ENCODE measurements around the gene PRSS57.
"Not testable (repeated sequence)": the region's sequence is repeated elsewhere in the genome, so short reads cannot be mapped to it uniquely, and the experiment has no call there.

Gene PRSS57

GRCh38 chr19:695352-695949 lies at the start of gene PRSS57:
Gene PRSS57, minus strand, starts transcription at chr19:695452. Its CDS starts 22 bp downstream, at chr19:695430.
- H3K4me3 ChIP-seq (ENCODE audit: low read depth, low read length) = no peak within 1 kb of the TSS
- H3K36me3 ChIP-seq (ENCODE audit: control insufficient read depth, insufficient read depth, low read length) = no peaks in the 10 kb centered on the region
- H3K9ac ChIP-seq (ENCODE audit: low read length) = no peak within 1 kb of the TSS
- H3K27ac ChIP-seq (ENCODE audit: low read depth, low read length) = no peak within 1 kb of the TSS
- H3K27me3 ChIP-seq (ENCODE audit: control insufficient read depth, insufficient read depth, low read length) = no peaks in the 10 kb centered on the region
- H3K4me1 ChIP-seq (ENCODE audit: control insufficient read depth, insufficient read depth, low read length) = no peaks in the 10 kb centered on the region
- no peaks in the 10 kb centered on the region for H3K9me3 ChIP-seq (ENCODE audit: control insufficient read depth, insufficient read depth, low read depth, low read length)

GRCh38 chr19:743168-743687 lies 48.0 kb upstream of the PRSS57 start:
- Histone ChIP-seq H3K27me3 (ENCODE audit: control insufficient read depth, insufficient read depth, low read length) (no peaks in the 10 kb centered on the region), H3K9ac (ENCODE audit: low read length) (no peak overlapping the region), H3K36me3 (ENCODE audit: control insufficient read depth, insufficient read depth, low read length) (no peaks in the 10 kb centered on the region), H3K27ac (ENCODE audit: low read depth, low read length) (no peak overlapping the region), H3K9me3 (ENCODE audit: control insufficient read depth, insufficient read depth, low read depth, low read length) (peaks cover 20% of the 10 kb centered on the region), H3K4me1 (ENCODE audit: control insufficient read depth, insufficient read depth, low read length) (no peaks in the 10 kb centered on the region), H3K4me3 (ENCODE audit: low read depth, low read length) (no peak overlapping the region)

- Histone ChIP-seq H3K27ac (ENCODE audit: low read depth, low read length) (no peak overlapping the region), H3K9me3 (ENCODE audit: control insufficient read depth, insufficient read depth, low read depth, low read length) (peaks cover 14% of the 10 kb centered on the region), H3K27me3 (ENCODE audit: control insufficient read depth, insufficient read depth, low read length) (no peaks in the 10 kb centered on the region), H3K4me1 (ENCODE audit: control insufficient read depth, insufficient read depth, low read length) (no peaks in the 10 kb centered on the region), H3K36me3 (ENCODE audit: control insufficient read depth, insufficient read depth, low read length) (no peaks in the 10 kb centered on the region), H3K9ac (ENCODE audit: low read length) (no peak overlapping the region), H3K4me3 (ENCODE audit: low read depth, low read length) (no peak overlapping the region)
These were observed 47.4 kb upstream of the PRSS57 start for GRCh38 chr19:742540-743075.

- Histone ChIP-seq H3K4me3 (ENCODE audit: low read depth, low read length) (no peak overlapping the region), H3K27me3 (ENCODE audit: control insufficient read depth, insufficient read depth, low read length) (no peaks in the 10 kb centered on the region), H3K36me3 (ENCODE audit: control insufficient read depth, insufficient read depth, low read length) (no peaks in the 10 kb centered on the region), H3K27ac (ENCODE audit: low read depth, low read length) (no peak overlapping the region), H3K9me3 (ENCODE audit: control insufficient read depth, insufficient read depth, low read depth, low read length) (peaks cover 9% of the 10 kb centered on the region), H3K9ac (ENCODE audit: low read length) (no peak overlapping the region), H3K4me1 (ENCODE audit: control insufficient read depth, insufficient read depth, low read length) (no peaks in the 10 kb centered on the region)
These were observed 46.4 kb upstream of the PRSS57 start for GRCh38 chr19:741506-742131.

GRCh38 chr19:740816-741505 lies 45.7 kb upstream of the PRSS57 start:
- H3K4me1 ChIP-seq (ENCODE audit: control insufficient read depth, insufficient read depth, low read length); H3K4me3 ChIP-seq (ENCODE audit: low read depth, low read length); H3K9ac ChIP-seq (ENCODE audit: low read length); H3K9me3 ChIP-seq (ENCODE audit: control insufficient read depth, insufficient read depth, low read depth, low read length); H3K36me3 ChIP-seq (ENCODE audit: control insufficient read depth, insufficient read depth, low read length); H3K27ac ChIP-seq (ENCODE audit: low read depth, low read length); H3K27me3 ChIP-seq (ENCODE audit: control insufficient read depth, insufficient read depth, low read length): not testable (repeated sequence)

GRCh38 chr19:739998-740715 lies 44.9 kb upstream of the PRSS57 start:
- Histone ChIP-seq H3K27ac (ENCODE audit: low read depth, low read length) (no peak overlapping the region), H3K9ac (ENCODE audit: low read length) (no peak overlapping the region), H3K27me3 (ENCODE audit: control insufficient read depth, insufficient read depth, low read length) (no peaks in the 10 kb centered on the region), H3K9me3 (ENCODE audit: control insufficient read depth, insufficient read depth, low read depth, low read length) (peaks cover 3% of the 10 kb centered on the region; the same call in 1 of the 2 replicates), H3K4me1 (ENCODE audit: control insufficient read depth, insufficient read depth, low read length) (no peaks in the 10 kb centered on the region), H3K4me3 (ENCODE audit: low read depth, low read length) (no peak overlapping the region), H3K36me3 (ENCODE audit: control insufficient read depth, insufficient read depth, low read length) (no peaks in the 10 kb centered on the region)

GRCh38 chr19:738509-739128 lies 43.4 kb upstream of the PRSS57 start:
- no peaks in the 10 kb centered on the region for H3K27me3 ChIP-seq (ENCODE audit: control insufficient read depth, insufficient read depth, low read length)
- H3K4me1 ChIP-seq (ENCODE audit: control insufficient read depth, insufficient read depth, low read length) = no peaks in the 10 kb centered on the region
- H3K9me3 ChIP-seq (ENCODE audit: control insufficient read depth, insufficient read depth, low read depth, low read length) = no peaks in the 10 kb centered on the region
- no peak overlapping the region for H3K27ac ChIP-seq (ENCODE audit: low read depth, low read length)
- H3K36me3 ChIP-seq (ENCODE audit: control insufficient read depth, insufficient read depth, low read length) = no peaks in the 10 kb centered on the region
- no peak overlapping the region for H3K4me3 ChIP-seq (ENCODE audit: low read depth, low read length)
- H3K9ac ChIP-seq (ENCODE audit: low read length) = no peak overlapping the region

GRCh38 chr19:737591-738093 lies 42.4 kb upstream of the PRSS57 start:
- no peak overlapping the region for H3K27ac ChIP-seq (ENCODE audit: low read depth, low read length)
- no peaks in the 10 kb centered on the region for H3K27me3 ChIP-seq (ENCODE audit: control insufficient read depth, insufficient read depth, low read length)
- H3K36me3 ChIP-seq (ENCODE audit: control insufficient read depth, insufficient read depth, low read length) = no peaks in the 10 kb centered on the region
- no peaks in the 10 kb centered on the region for H3K9me3 ChIP-seq (ENCODE audit: control insufficient read depth, insufficient read depth, low read depth, low read length)
- H3K4me1 ChIP-seq (ENCODE audit: control insufficient read depth, insufficient read depth, low read length) = no peaks in the 10 kb centered on the region
- no peak overlapping the region for H3K4me3 ChIP-seq (ENCODE audit: low read depth, low read length)
- no peak overlapping the region for H3K9ac ChIP-seq (ENCODE audit: low read length)

- Histone ChIP-seq H3K27ac (ENCODE audit: low read depth, low read length) (no peak overlapping the region), H3K4me1 (ENCODE audit: control insufficient read depth, insufficient read depth, low read length) (no peaks in the 10 kb centered on the region), H3K9me3 (ENCODE audit: control insufficient read depth, insufficient read depth, low read depth, low read length) (no peaks in the 10 kb centered on the region), H3K9ac (ENCODE audit: low read length) (no peak overlapping the region), H3K4me3 (ENCODE audit: low read depth, low read length) (no peak overlapping the region), H3K27me3 (ENCODE audit: control insufficient read depth, insufficient read depth, low read length) (no peaks in the 10 kb centered on the region), H3K36me3 (ENCODE audit: control insufficient read depth, insufficient read depth, low read length) (no peaks in the 10 kb centered on the region; the same call in none of the 2 replicates)
These were observed 40.9 kb upstream of the PRSS57 start for GRCh38 chr19:736125-736524.

- Histone ChIP-seq H3K36me3 (ENCODE audit: control insufficient read depth, insufficient read depth, low read length) (no peaks in the 10 kb centered on the region; the same call in none of the 2 replicates), H3K9ac (ENCODE audit: low read length) (no peak overlapping the region), H3K27me3 (ENCODE audit: control insufficient read depth, insufficient read depth, low read length) (no peaks in the 10 kb centered on the region), H3K4me3 (ENCODE audit: low read depth, low read length) (no peak overlapping the region), H3K9me3 (ENCODE audit: control insufficient read depth, insufficient read depth, low read depth, low read length) (no peaks in the 10 kb centered on the region), H3K27ac (ENCODE audit: low read depth, low read length) (no peak overlapping the region), H3K4me1 (ENCODE audit: control insufficient read depth, insufficient read depth, low read length) (0 out of 2 replicates have a peak, but pooled peaks cover 3% of the 10 kb centered on the region)
These were observed 39.5 kb upstream of the PRSS57 start for GRCh38 chr19:734716-735115.
